Trophoblast cell (in vitro differentiated cells and primary cell): Measurements from ENCODE around the gene MCOLN3.

Source experiments
- DNase-seq, 2 donors: peaks; one replicate each; pipeline ENCODE4 v3.0.0-alpha.2; 2016
- H2AFZ ChIP-seq: 2 replicates; pipeline ENCODE4 v1.6.1; 2013; ENCODE audit warnings: low read length, moderate library complexity, mild to moderate bottlenecking; ENCODE audit not compliant: insufficient read depth, poor library complexity
- H2AK5ac ChIP-seq: 2 replicates; pipeline ENCODE4 v1.6.1; 2013; ENCODE audit warnings: mild to moderate bottlenecking, low read length
- H2BK120ac ChIP-seq: 2 replicates; pipeline ENCODE4 v1.6.1; 2013; ENCODE audit warnings: low read length, mild to moderate bottlenecking, moderate library complexity; ENCODE audit not compliant: insufficient read depth, poor library complexity
- H2BK12ac ChIP-seq: 2 replicates; pipeline ENCODE4 v1.6.1; 2013; ENCODE audit warnings: mild to moderate bottlenecking, low read length, moderate library complexity
- H2BK5ac ChIP-seq: 2 replicates; pipeline ENCODE4 v1.6.1; 2013; ENCODE audit warnings: low read length, low read depth, moderate library complexity, mild to moderate bottlenecking; ENCODE audit not compliant: poor library complexity
- H3K14ac ChIP-seq: 2 replicates; pipeline ENCODE4 v1.6.1; 2013; ENCODE audit warnings: mild to moderate bottlenecking, low read length
- H3K18ac ChIP-seq: 2 replicates; pipeline ENCODE4 v1.6.1; 2013; ENCODE audit warnings: mild to moderate bottlenecking, low read length
- H3K23ac ChIP-seq: 2 replicates; pipeline ENCODE4 v1.6.1; 2013; ENCODE audit warnings: low read length
- H3K27ac ChIP-seq: 2 replicates; pipeline ENCODE4 v1.5.1; 2013; ENCODE audit warnings: low read depth, mild to moderate bottlenecking, inconsistent platforms, low read length, moderate library complexity
- H3K27me3 ChIP-seq: 2 replicates; pipeline ENCODE4 v1.6.1; 2013; ENCODE audit warnings: inconsistent platforms, mild to moderate bottlenecking, low read length, moderate library complexity; ENCODE audit not compliant: insufficient read depth
- H3K36me3 ChIP-seq, 2 experiments: 1 replicate in 1 of 2; 2 replicates in 1 of 2; pipeline ENCODE4 v1.6.1; 2013; ENCODE audit warnings: low read length in 2 of 2, mild to moderate bottlenecking in 2 of 2, moderate library complexity in 1 of 2; ENCODE audit not compliant: insufficient read depth in 2 of 2, control insufficient read depth in 1 of 2
- H3K4ac ChIP-seq: 2 replicates; pipeline ENCODE4 v1.6.1; 2013; ENCODE audit warnings: low read depth, mild to moderate bottlenecking, low read length, moderate library complexity
- H3K4me1 ChIP-seq, 2 experiments: 1 replicate in 1 of 2; 2 replicates in 1 of 2; pipeline ENCODE4 v1.6.1; 2013; ENCODE audit warnings: low read length in 2 of 2, mild to moderate bottlenecking in 2 of 2, moderate library complexity in 1 of 2; ENCODE audit not compliant: insufficient read depth in 2 of 2, control insufficient read depth in 1 of 2
- H3K4me2 ChIP-seq: 2 replicates; pipeline ENCODE4 v1.6.1; 2013; ENCODE audit warnings: inconsistent platforms, mild to moderate bottlenecking, low read length, moderate library complexity
- H3K4me3 ChIP-seq: 2 replicates; pipeline ENCODE4 v1.5.1; 2013; ENCODE audit warnings: mild to moderate bottlenecking, low read depth, low read length, inconsistent platforms
- H3K79me1 ChIP-seq: one replicate; pipeline ENCODE4 v1.6.1; 2013; ENCODE audit warnings: low read length
- H3K79me2 ChIP-seq: 2 replicates; pipeline ENCODE4 v1.6.1; 2013; ENCODE audit warnings: low read length, mild to moderate bottlenecking; ENCODE audit not compliant: control insufficient read depth, insufficient read depth, poor library complexity
- H3K9ac ChIP-seq: 2 replicates; pipeline ENCODE4 v1.6.1; 2013; ENCODE audit warnings: mild to moderate bottlenecking, low read length
- H3K9me3 ChIP-seq: 2 replicates; pipeline ENCODE4 v1.6.1; 2013; ENCODE audit warnings: low read depth, mild to moderate bottlenecking, control low read depth, inconsistent platforms, low read length; ENCODE audit not compliant: insufficient read depth
- H4K12ac ChIP-seq: 2 replicates; pipeline ENCODE4 v1.6.1; 2013; ENCODE audit warnings: low read depth, mild to moderate bottlenecking, low read length, moderate library complexity
- H4K8ac ChIP-seq: 2 replicates; pipeline ENCODE4 v1.6.1; 2013; ENCODE audit warnings: low read depth, mild to moderate bottlenecking, low read length, moderate library complexity
- H4K91ac ChIP-seq: one replicate; pipeline ENCODE4 v1.6.1; 2013; ENCODE audit warnings: low read depth, mild to moderate bottlenecking, low read length, moderate library complexity
- WGBS: extraction: QIAGEN DNeasy Blood & Tissue Kit; methylation state at CpG from one replicate; pipeline ENCODE4 v1.1.7; 2013; ENCODE audit warnings: missing lambda C conversion rate; ENCODE audit not compliant: insufficient read length, insufficient coverage; ENCODE audit errors: extremely low coverage; 5-methylcytosine and 5-hydroxymethylcytosine counted together

The MCOLN3 gene

DNA sequence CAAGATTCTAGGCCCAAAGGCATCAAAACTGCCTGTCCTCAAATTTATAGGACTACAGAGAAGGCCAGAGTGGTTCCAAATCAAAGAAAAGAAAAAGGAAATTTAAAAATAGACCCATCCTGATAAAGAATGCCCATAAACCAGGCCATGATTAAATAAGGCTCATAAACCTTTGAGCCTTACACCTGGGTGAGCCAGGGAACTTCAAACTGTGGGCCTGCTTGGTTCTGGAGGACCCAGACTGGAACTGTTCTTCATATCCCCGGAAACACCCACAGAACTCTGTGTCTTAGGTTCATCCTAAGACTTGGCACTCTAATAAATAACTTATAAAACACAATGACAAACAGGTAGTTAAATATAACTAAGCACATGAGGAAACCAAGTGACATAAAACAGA lies 80.2 kb downstream of the MCOLN3 start:
- Histone ChIP-seq H3K4ac (no peak overlapping the region), H3K9ac (no peak overlapping the region), H3K27ac (no peak overlapping the region), H2BK12ac (no peak overlapping the region), H2BK120ac (no peak overlapping the region), H3K79me1 (no peaks in the 10 kb centered on the region), H3K18ac (no peak overlapping the region), H4K12ac (no peak overlapping the region), H3K23ac (no peak overlapping the region), H3K4me3 (no peak overlapping the region), H4K8ac (no peak overlapping the region), H2BK5ac (no peak overlapping the region), H2AK5ac (no peak overlapping the region), H3K4me2 (no peak overlapping the region), H2AFZ (no peak overlapping the region), H4K91ac (no peak overlapping the region), H3K27me3 (no peaks in the 10 kb centered on the region), H3K4me1 (no peaks in the 10 kb centered on the region), H3K9me3 (no peaks in the 10 kb centered on the region), H3K79me2 (no peaks in the 10 kb centered on the region), H3K14ac (no peak overlapping the region), H3K36me3 (no peaks in the 10 kb centered on the region)
- no peak for DNase-seq
- WGBS, result no CpG with 5 or more reads among the region's 1 CpG
